HG02852 (cell line): ENCODE data around the gene GUCA1A.
"Not testable (repeated sequence)": the region's sequence is repeated elsewhere in the genome, so short reads cannot be mapped to it uniquely, and the experiment has no call there.

ENCODE experiments used
- ATAC-seq: cut with Tn5 transposase; IDR thresholded peaks from one replicate; pipeline ENCODE4 v1.9.1; 2021; ENCODE audit warnings: mild to moderate bottlenecking, moderate library complexity; ENCODE audit not compliant: unreplicated experiment

The GUCA1A gene

DNA sequence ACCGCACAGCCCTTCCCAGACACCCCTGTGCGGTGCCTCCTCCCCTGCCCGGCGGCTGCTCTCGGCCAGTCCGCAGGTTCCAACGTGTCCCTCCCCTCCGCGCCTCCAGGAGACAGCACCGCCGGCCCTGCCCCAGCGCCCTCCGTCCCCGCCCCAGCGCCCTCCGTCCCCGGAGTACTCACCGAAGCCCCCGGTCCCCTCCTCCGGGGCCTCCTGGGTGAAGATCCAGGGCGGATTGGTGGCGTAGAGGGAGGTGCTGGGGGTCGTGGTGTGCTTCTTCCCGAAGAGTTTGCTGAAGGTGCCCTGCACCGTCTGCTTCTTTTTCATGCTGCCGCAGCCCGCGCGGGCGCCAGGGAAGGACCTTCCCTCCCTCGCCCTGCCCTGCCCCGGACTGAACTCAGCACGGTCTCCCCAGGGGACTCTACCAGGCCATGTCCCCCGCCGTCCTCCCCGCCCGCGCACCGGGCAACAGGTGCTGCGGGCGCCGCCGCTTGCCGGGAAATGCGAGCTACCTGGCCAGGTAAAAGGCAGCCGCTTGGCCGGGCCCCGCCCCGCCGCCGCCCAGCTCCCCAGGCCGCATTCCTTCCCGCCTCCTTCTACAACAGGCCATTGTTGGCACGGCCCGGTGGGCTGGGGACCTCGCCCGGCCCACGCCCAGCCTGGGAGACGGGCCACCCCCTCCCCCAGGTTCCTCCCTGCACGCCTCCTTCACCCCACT is 30.9 kb upstream of the GUCA1A start, which contains the start of gene C6orf132:
Gene C6orf132, minus strand, starts transcription at position 503 of the 718 bp plus-strand sequence. Its CDS starts 176 bp downstream, at position 327.
- no peak for ATAC-seq

DNA sequence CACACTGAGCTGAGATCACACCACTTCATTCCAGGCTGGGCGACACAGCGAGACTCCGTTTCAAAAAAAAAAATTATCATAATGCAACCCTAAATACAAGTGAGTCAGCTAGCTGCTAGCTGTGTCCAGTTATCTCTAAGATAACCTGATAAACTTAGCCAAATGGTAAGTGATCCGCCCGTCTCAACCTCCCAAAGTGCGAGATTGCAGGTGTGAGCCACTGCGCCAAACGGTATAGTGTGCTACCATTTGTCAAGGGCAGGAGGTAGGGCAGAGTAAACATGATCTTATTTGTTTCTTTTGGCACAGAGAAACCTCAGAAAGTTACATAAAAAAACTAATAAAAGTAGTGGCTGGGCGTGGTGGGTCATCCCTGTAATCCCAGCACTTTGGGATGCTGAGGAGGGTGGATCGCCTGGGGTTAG is 26.0 kb upstream of the GUCA1A start:
- ATAC-seq, result no peak

DNA sequence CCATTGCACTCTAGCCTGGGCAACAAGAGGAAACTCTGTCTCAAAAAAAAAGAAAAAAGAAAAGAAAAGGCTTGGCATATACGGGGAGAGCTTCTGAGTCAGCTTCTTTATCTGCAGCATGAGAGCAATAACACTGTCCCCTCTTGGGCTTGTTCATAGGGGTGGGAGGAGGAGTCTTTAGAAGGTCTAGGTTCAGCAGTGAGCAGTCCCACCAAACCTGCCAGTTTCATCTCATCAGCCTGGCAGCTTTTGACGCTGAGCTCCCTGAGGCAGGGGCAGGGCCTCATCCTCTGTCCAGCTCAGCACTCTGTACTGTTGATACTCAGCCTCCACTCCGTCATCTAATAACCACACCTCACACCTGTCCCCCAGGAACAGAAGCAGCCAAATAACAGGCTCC is 25.1 kb upstream of the GUCA1A start:
- no peak for ATAC-seq

DNA sequence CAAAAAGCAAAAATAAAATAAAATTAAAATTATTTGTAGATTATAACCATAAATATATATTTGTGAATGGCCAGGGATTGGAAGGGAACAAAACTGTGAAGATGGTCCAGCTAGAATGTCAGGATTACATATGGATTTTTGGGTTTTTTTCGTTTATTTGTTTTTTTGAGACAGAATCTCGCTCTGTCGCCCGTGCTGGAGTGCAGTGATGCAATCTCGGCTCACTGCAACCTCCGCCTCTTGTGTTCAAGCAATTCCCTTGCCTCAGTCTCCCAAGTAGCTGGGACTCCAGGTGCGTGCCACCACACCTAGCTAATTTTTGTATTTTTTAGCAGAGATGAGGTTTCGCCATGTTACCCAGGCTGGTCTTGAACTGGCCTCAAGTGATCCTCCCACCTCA is 22.9 kb upstream of the GUCA1A start:
- ATAC-seq, result no peak

DNA sequence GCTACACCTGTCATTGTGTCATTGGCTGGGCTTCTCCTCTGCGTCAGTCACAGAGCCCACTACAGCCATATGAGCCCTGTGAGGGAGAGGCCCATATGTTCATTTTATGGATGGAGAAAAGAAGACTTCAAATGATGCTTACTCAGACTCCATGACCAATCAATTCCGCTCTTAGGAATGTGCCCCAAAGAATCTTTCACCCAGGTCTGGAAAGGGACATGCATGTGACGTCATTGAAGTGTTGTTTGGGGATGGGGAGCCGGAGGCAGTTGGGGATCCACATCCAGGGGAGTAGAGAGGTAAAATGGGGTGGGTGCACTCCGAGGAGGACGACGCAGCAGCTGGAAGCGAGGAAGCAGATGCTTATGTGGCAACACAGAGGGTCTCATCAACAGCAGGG is 21.1 kb upstream of the GUCA1A start:
- no peak for ATAC-seq

DNA sequence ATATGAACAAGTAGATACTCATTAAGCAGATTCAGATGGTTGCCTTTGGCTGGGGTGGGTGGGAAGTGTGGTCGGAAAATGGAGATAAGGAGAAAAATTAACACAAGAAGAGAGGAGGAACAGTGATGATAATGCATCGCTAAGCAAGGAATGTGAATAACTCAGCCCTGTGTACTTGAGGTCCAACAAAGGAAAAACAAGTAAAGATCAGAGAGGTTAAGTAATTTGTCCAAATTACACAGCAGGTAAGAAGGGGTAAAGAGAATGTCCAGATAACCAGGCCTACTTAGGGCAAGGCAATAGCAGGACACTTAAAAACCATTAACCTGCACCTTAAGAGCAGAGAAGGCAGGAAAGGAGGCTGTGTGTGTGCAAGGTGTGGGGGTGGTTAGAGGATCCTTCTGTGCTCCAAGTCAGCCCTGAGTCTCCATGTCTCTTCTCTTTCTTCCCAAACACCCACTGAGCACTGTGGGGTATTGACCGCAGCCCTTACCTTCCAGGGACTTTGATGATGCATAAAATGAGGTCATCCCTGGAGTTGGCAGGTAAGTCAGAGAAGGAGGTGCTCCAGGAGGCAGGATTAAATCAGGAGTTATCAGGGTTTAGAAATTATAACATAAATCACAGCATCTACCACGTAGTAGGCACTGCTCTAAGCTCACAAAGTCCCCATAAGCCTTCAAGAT is 20.5 kb upstream of the GUCA1A start:
- ATAC-seq, result not testable (repeated sequence)

DNA sequence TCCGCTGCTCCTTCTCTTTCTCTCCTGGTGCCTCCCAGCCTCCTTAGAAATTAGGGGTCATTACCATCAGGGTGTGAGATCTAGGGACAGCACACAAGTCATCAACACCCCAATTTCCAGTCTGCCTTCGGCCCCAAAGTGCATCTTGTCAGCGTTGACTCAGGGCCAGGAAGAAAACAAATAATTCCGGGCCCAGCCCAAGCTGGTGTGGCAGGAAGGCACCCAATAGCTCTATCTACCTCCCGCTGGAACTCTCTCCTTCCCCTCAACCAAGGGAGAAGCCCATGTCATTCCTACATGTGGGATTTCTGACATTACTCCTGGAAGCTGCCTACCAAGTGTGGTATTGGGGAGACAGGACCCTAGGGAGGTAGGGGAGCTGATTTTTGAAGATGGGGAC is 19.2 kb upstream of the GUCA1A start:
- no peak for ATAC-seq

DNA sequence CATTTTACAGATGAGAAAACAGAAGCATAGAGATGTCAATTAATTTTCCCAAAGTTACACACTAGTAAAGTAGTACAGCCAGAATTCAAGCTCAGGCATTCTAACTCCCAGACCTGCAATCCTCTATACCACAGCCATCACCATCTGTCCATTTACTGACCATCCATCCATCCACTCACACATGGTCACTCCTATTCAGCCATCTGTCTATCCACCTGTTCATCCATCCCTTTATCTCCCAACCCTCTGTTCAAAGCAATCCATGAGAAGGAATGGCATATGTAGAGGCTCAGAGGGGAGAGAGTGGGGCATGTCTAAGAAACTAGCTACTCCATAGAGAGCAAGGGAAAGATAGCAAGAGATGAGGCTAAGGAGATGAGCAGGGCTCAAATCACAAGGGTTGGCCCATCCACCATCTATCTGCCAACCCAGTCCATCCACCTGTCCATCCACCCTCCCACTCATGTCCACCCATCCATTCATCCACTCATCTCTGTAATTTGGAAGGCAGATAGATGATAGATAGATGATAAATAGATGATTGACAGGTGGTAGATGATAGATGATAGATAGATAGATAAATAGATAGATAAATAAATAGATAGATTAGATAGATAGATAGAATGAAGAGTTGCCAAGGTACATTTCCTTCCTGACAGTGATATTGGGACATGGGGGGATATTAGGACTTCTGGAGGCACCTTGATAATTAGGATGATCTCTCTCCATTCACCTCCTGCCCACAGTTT is 18.5 kb upstream of the GUCA1A start:
- no peak for ATAC-seq

DNA sequence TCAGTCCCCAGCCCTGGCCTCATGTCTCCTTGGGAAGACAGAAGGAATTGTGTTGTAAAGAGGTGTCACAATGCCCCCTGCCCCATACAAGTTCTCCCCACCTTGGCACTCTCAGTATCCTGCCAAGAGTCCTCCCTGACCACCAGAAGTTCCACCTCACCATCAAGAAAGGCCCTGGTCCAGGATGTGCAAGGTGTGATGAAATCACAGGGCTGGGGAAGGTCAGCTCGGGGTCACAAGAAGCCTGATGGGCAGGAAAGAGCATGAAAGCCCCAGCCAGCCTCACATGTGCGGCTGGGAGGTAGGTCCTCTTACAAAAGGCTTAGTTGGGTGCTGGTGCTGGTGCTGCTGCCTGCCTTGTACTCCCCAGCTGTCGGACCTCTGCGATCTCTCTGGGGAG is 17.9 kb upstream of the GUCA1A start:
- no peak for ATAC-seq

DNA sequence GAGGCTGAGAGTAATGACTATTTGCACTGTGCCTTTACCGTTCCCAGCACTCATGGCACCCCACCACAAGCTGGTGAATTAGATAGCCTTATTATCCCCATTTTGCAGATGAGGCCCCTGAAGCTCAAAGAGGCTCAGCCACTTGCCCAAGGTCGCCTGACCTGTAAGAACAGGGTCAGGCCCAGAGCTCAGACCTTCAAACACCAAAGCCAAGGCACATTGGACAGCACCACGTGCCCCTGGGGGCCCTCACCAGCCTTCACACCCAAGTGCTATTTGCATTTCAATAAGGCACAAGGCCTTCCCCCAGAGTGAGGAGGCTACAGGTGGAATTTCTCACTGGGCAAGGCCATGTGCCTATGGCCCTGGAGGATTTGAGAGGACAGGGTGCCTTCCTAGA is 16.5 kb upstream of the GUCA1A start:
- ATAC-seq, result no peak

DNA sequence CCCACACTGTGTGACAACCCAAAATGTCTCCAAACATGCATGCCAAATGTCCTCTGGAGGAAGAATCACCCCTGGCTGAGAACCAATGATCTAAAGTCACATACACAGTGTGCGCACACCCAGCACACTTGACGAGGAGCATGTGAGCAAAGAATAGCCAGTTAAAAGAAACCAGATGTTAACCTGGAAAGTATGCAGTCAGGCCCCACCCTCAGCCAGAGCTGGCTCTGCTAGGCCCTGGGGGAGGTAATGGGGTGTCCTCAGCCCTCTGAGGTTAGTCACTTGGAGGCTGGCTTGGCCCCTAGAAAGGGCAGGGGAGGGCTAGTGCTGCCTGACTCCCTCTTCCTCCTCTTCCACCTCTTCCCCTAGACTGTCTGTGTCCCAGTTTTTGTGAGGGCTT is 15.2 kb upstream of the GUCA1A start:
- ATAC-seq, result no peak

DNA sequence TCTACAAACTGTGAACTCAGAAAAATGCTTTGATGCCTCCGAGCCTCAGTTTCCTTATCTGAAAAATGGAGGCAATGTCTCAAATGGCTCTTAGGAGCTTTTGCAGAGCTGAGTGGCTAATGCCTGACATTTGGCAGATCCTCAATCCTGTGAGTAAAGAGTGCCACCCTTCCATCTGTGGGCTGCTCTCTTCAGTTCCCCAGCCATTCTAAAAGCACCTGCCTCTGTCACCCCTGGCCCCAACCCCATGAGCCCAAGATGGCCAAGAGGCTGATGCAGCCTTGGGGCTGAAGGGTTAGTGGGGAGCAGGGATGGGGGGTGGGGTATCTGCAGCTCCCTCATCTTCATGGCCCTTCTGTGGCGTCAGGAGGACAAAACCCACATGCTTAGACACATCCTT is 14.5 kb upstream of the GUCA1A start:
- no peak for ATAC-seq

DNA sequence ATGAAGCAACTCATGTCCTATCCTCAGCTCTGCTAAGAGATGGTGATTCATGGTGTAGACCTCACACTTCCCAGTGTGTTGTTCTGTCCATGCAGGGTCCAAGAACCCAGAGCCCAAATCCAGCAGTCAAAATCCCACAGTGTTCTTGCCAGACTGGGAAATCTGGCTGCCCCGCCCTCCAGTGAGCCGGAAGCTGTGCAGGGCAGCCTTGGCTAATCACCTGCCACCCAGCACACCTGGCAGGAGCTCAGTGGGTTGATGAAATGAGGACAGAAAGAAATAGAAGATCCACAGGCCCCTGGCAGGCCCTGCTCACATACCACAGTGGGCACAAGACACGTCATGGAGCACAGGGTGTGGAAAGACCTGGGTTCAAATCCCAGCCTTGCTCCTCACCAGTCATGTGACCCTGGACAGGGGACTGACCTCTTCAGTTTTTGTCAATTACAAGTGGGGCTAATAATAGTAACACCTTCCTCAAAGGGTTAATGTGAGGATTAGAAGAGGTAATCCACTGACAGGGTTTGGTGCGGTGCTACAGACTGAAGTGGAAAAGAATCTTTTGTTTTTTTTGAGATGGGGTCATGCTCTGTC is 13.6 kb upstream of the GUCA1A start:
- ATAC-seq, result no peak

DNA sequence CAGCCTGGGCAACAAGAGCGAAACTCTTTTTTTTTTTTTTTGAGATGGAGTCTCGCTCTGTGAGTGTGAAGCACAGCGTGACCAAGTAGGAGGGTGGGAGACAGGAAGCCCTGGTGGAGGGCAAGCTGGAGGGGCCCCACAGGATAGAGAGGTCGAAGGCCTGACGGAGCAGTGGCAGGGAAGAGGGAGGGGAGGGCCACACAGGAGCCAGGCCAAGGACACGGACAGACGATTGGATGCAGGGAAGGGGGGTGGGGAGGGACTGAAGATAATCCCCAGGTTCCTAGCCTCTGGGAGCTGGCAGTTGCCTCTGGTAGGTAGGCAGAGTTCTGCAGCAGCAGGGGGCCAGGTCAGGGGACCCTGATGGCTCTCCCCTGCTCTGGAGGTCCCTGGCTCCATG is 10.8 kb upstream of the GUCA1A start:
- ATAC-seq, result no peak

DNA sequence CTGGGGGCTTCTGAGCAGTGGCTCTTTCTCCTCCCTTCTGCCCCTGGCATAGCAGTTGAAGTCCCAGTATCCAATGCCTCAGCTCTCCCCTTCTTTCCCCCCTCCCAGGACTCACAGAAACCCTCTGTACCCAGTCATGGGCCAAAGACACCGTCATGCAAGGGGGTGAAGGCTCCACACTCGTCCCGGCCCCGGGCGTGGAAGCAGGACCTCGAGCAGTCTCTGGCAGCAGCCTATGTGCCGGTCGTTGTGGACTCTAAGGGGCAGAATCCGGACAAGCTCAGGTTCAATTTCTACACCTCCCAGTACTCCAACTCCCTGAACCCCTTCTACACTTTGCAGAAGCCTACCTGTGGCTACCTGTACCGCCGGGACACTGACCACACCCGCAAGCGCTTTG is 10.4 kb upstream of the GUCA1A start:
- no peak for ATAC-seq

DNA sequence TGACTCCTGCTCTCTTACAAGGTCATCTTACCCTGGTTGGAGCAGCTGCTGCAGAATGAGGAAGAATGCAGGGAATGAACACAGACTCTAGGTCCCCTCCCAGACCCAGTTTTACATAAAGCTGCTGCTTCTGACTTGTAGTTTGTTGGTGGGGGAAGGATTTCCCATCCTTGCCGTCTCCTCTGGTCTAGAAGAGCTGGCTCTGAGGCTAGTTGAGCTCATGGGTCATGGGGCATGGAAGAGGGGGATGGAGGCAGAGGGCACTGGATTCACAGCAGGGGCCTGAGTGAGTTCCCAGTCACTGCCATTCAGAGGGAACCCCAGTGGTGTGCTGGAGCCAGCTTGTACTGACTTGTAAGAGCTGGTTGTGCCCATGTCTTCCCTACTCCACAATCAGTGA is 9.2 kb upstream of the GUCA1A start:
- no peak for ATAC-seq

DNA sequence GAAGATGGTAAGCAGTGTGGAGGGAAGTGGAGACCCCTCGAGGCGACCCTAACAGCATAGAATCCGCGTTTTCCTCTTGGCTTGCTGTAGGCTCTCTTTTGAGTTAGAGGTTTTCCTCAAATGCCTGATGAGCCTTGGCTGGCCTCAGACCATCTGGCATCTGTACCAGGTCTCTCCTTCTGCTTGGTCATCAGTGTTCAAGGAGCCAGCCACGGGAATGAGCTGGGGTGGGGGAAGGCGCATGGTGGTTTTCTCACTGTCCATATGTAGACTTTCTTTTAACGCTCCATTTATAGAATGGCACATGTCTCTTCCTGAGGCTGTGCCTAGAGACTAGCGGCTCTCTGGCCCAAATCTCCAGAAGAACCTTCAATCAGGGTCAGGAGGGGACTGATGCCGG is 8.1 kb upstream of the GUCA1A start:
- ATAC-seq, result no peak

DNA sequence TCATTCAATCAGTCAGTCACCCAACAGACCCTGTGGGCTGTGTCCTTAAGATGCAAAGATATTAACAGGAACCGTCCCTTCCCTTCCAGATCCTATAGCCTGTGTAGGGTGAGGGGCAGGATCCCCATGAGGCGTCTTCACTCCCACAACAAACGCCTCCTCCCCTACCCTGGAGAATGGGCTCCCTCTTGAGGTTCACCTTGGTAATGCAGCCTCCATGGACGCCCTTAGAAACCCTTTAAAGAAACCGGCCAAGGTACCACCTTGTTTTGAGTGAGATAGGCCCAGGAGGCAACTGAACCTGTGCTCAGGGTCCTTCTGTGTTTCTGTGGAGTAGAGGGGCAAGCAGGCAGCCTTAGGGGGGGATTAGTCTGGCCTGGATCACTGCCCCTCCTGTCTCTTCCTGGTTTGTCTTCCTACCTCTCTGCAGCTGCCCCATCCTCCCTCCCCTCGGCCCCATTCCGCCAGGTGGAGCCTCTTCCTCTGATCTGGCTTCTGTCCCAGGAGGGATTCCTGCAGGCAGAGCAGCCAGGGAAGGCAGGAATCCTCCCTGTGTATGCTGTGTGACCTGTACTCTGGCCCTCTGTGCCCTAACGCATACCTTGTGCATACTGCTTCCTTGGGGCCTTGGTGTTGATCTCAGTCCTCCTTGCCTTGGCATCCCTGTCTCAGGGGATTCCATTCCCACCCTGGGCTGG is 6.6 kb upstream of the GUCA1A start:
- no peak for ATAC-seq

DNA sequence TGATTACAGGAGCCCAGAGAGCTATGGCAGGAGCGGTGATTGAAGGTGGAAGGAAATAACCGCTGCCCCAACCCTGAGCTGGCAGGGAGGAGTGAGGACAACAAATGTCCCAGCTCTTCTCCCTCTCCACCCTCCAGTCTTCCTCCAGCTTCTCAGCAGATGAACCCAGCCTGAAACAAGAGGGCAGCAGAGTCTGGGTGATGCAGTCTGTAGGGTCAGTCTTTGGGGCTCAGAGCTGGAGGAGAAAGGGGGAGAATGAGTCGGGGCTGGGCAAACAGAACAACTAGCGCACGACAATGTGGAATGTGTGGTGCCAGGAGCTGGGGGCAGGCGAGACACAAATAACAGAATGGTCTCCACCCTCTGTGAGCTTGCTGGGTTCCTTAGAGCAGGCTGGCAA is 4.5 kb upstream of the GUCA1A start:
- no peak for ATAC-seq

DNA sequence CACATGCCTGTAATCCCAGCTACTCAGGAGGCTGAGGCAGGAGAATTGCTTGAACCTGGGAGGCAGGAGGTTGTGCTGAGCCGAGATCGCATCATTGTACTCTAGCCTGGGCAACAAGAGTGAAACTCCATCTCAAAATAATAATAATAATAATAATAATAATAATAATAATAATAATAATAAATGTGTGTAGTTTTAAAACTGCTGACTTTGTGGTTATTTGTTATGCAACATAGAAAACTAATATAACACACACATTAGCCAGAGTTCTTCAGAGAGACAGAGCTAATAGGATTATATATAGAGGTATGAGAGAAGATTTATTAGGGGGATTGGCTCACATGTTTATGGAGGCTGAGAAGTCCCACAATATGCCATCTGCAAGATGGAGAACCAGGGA is 3.4 kb upstream of the GUCA1A start:
- not testable (repeated sequence) for ATAC-seq
